SH-SY5Y (cell line): ENCODE measurements around the gene ADCY3.

Experiments used
- GATA2 ChIP-seq: IDR thresholded peaks from 2 replicates; pipeline ENCODE4 v1.6.1; 2011; ENCODE audit warnings: mild to moderate bottlenecking, low read depth, low read length
- GATA3 ChIP-seq: IDR thresholded peaks from 2 replicates; pipeline ENCODE4 v1.6.1; 2011; ENCODE audit warnings: low read depth, mild to moderate bottlenecking, low read length, moderate library complexity

- TF ChIP-seq GATA3 (no peak), GATA2 (no peak)
Measured at GRCh38 chr2:24840164-24840869, 79.7 kb downstream of the ADCY3 start.
